Type B pancreatic cell (in vitro differentiated cells): ENCODE measurements around the gene PJVK. TPM values are rescaled to one million over a fixed set of nuclear protein-coding genes. Genes with fewer than 3 reads are reported as not detected.
"Not testable (repeated sequence)": the region's sequence is repeated elsewhere in the genome, so short reads cannot be mapped to it uniquely, and the experiment has no call there.

Experiments
- DNase-seq: peaks from one replicate; pipeline ENCODE4 v3.0.0; 2021; ENCODE audit warnings: mixed read lengths; ENCODE audit not compliant: unreplicated experiment; ENCODE audit errors: extremely low spot score
- H3K27ac Mint-ChIP-seq: 2 replicates; pipeline ENCODE4 v1.8.0; 2021; ENCODE audit warnings: mild to moderate bottlenecking, mixed read lengths
- H3K27me3 Mint-ChIP-seq: 2 replicates; pipeline ENCODE4 v1.8.0; 2021; ENCODE audit warnings: mixed read lengths
- H3K36me3 Mint-ChIP-seq: 2 replicates; pipeline ENCODE4 v1.8.0; 2021; ENCODE audit warnings: mixed read lengths
- H3K4me1 Mint-ChIP-seq: one replicate; pipeline ENCODE4 v1.8.0; 2021; ENCODE audit warnings: mixed read lengths; ENCODE audit not compliant: unreplicated experiment
- H3K4me3 Mint-ChIP-seq: 2 replicates; pipeline ENCODE4 v1.8.0; 2021; ENCODE audit warnings: mild to moderate bottlenecking, mixed read lengths
- H3K9me3 Mint-ChIP-seq: 2 replicates; pipeline ENCODE4 v1.8.0; 2021; ENCODE audit warnings: mixed read lengths
- total RNA-seq: library from RNA; stranded (reverse); gene quantifications from 2 replicates; pipeline ENCODE4 v1.2.1, GENCODE V29; 2021; ENCODE audit warnings: low replicate concordance
- TF ChIP-seq, protein P1 (sequence below): fragments of 200-600 bp; sonication (generic); conservative IDR thresholded peaks from 2 replicates; pipeline ENCODE4 v1.5.0; 2021; ENCODE audit warnings: antibody characterized with exemption, mild to moderate bottlenecking

The PJVK gene
- total RNA-seq, 1 donor from 2014 or later = 8.0 TPM

DNA sequence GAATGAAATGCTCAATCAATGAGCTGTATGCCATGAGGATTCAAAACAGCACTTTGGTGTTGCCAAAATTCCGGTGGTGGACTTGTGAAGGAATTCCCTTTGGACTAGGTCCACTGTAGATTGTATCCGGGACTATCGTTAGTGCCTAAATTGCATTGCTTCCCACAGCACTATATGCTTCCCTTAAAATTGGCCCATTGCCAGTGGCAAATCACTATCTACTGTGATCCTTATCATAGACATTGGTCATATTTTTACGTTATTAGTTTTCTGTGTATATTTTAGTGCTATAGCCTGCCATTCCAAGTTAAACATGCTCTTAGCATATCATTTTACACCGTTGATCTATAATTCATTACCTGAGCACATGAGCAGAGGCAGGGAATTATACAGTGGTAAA is 1.7 kb downstream of the PJVK start:
- Mint-ChIP-seq H3K27ac (no peak overlapping the region), H3K4me1 (peaks cover 32% of the 10 kb centered on the region), H3K9me3 (no peaks in the 10 kb centered on the region), H3K36me3 (peaks cover 10% of the 10 kb centered on the region), H3K4me3 (no peak overlapping the region), H3K27me3 (no peaks in the 10 kb centered on the region)
- TF ChIP-seq, protein P1, sequence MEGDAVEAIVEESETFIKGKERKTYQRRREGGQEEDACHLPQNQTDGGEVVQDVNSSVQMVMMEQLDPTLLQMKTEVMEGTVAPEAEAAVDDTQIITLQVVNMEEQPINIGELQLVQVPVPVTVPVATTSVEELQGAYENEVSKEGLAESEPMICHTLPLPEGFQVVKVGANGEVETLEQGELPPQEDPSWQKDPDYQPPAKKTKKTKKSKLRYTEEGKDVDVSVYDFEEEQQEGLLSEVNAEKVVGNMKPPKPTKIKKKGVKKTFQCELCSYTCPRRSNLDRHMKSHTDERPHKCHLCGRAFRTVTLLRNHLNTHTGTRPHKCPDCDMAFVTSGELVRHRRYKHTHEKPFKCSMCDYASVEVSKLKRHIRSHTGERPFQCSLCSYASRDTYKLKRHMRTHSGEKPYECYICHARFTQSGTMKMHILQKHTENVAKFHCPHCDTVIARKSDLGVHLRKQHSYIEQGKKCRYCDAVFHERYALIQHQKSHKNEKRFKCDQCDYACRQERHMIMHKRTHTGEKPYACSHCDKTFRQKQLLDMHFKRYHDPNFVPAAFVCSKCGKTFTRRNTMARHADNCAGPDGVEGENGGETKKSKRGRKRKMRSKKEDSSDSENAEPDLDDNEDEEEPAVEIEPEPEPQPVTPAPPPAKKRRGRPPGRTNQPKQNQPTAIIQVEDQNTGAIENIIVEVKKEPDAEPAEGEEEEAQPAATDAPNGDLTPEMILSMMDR = no peak
- no peak for DNase-seq

GRCh38 chr2:178455947-178456346 is 4.8 kb downstream of the PJVK start:
- no peak for DNase-seq
- Mint-ChIP-seq H3K4me1 (peaks cover 11% of the 10 kb centered on the region), H3K4me3 (no peak overlapping the region), H3K27me3 (no peaks in the 10 kb centered on the region), H3K9me3 (no peaks in the 10 kb centered on the region), H3K36me3 (no peaks in the 10 kb centered on the region), H3K27ac (no peak overlapping the region)
- TF ChIP-seq, protein P1 = no peak

- TF ChIP-seq, protein P1 = no peak
- Mint-ChIP-seq H3K9me3 (no peaks in the 10 kb centered on the region), H3K27me3 (no peaks in the 10 kb centered on the region), H3K36me3 (no peaks in the 10 kb centered on the region), H3K4me1 (peaks cover under 1% of the 10 kb centered on the region), H3K4me3 (no peak overlapping the region), H3K27ac (no peak overlapping the region)
- DNase-seq = no peak
Observed at GRCh38 chr2:178457390-178457886, 6.3 kb downstream of the PJVK start.

- Mint-ChIP-seq H3K36me3 (peaks cover 13% of the 10 kb centered on the region), H3K4me1 (peaks cover 8% of the 10 kb centered on the region)
- TF ChIP-seq, protein P1 = no peak
Observed at GRCh38 chr2:178469219-178469849, 18.2 kb downstream of the PJVK start.

DNA sequence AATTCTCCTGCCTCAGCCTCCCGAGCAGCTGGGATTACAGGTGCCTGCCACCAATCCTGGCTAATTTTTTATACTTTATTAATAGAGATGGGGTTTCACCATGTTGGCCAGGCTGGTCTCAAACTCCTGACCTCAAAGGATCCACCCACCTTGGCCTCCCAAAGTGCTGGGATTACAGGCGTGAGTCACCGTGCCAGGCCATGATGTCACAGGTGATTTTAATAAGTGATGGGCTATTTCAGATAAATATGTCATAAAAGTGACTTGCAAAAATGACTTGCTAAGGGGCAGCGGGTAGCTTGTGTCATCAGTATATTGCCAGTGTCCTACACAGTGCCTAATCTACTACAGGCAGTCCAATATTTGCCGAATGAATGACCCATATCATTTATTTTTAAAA is 20.1 kb downstream of the PJVK start:
- H3K4me1 Mint-ChIP-seq, H3K27me3 Mint-ChIP-seq, H3K36me3 Mint-ChIP-seq, DNase-seq, H3K27ac Mint-ChIP-seq, H3K4me3 Mint-ChIP-seq, H3K9me3 Mint-ChIP-seq: not testable (repeated sequence)

More at GRCh38 chr2:178469219-178469849, 18.2 kb downstream of the PJVK start:
- H3K27ac Mint-ChIP-seq = no peak overlapping the region
- H3K27me3 Mint-ChIP-seq = no peaks in the 10 kb centered on the region
- DNase-seq = no peak
- H3K4me3 Mint-ChIP-seq = no peak overlapping the region
- no peaks in the 10 kb centered on the region for H3K9me3 Mint-ChIP-seq

DNA sequence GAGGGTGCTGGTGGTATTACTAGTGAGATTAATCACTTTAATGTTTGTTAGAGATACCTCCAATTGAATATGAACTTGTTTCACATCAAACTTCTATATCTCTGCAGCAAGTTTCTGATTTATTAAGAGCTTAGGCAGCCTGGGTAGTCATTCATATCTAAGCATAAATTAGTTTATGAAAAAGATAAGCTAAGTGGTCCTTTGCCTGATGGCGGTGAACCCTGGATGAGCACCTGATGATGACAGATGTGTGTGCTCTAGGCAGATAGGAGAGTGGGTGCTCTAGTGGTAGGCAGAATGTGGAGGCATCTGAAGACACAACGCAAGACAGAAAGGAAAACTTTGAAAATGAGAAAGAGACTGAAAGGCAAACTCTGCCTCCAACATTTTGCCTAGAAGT is 22.2 kb downstream of the PJVK start:
- Mint-ChIP-seq H3K27ac (no peak overlapping the region), H3K9me3 (no peaks in the 10 kb centered on the region), H3K4me3 (no peak overlapping the region), H3K36me3 (peaks cover 4% of the 10 kb centered on the region), H3K27me3 (no peaks in the 10 kb centered on the region), H3K4me1 (peaks cover 10% of the 10 kb centered on the region)
- DNase-seq = no peak
- TF ChIP-seq, protein P1 = no peak
